Liver (tissue), 9 donors: ENCODE data around the gene R3HDM1. TPM values are rescaled to one million over a fixed set of nuclear protein-coding genes. Genes with fewer than 3 reads are reported as not detected.
A peak's percentile ranks its signal among the peaks of the same experiment; 100 is the strongest.
"Not testable (repeated sequence)": the region's sequence is repeated elsewhere in the genome, so short reads cannot be mapped to it uniquely, and the experiment has no call there.

Experiments
- DNase-seq: peaks from one replicate; pipeline ENCODE4 v3.0.0-alpha.2; 2017; ENCODE audit warnings: low spot score
- H3K27ac ChIP-seq, 2 donors: one replicate each; pipeline ENCODE4 v1.7.0; 2013; ENCODE audit warnings: inconsistent platforms in 2 of 2, low read length in 2 of 2, control low read depth in 1 of 2, low read depth in 1 of 2, mild to moderate bottlenecking in 1 of 2
- H3K27me3 ChIP-seq, 4 donors: one replicate each; pipeline versions ENCODE4 v1.6.1 to v1.7.0; 2013; ENCODE audit warnings: low read length in 3 of 4, inconsistent platforms in 1 of 4, mild to moderate bottlenecking in 1 of 4, moderate library complexity in 1 of 4; ENCODE audit not compliant: control insufficient read depth in 4 of 4, insufficient read depth in 4 of 4
- H3K36me3 ChIP-seq, 4 donors: one replicate each; pipeline versions ENCODE4 v1.6.1 to v1.7.0; 2013; ENCODE audit warnings: low read length in 3 of 4, mild to moderate bottlenecking in 3 of 4, low read depth in 1 of 4, moderate library complexity in 1 of 4; ENCODE audit not compliant: control insufficient read depth in 4 of 4, insufficient read depth in 3 of 4
- H3K4me1 ChIP-seq, 4 donors: one replicate each; pipeline versions ENCODE4 v1.6.1 to v1.7.0; 2013; ENCODE audit warnings: low read length in 3 of 4, mild to moderate bottlenecking in 3 of 4, moderate library complexity in 1 of 4; ENCODE audit not compliant: control insufficient read depth in 4 of 4, insufficient read depth in 4 of 4
- H3K4me3 ChIP-seq, 3 donors: one replicate each; pipeline versions ENCODE4 v1.6.1 to v1.7.0; 2013; ENCODE audit warnings: low read length in 3 of 3, control low read depth in 1 of 3, low read depth in 1 of 3, mild to moderate bottlenecking in 1 of 3
- H3K9ac ChIP-seq, 2 donors: one replicate each; pipeline ENCODE4 v1.7.0; 2013; ENCODE audit warnings: low read length in 2 of 2, mild to moderate bottlenecking in 2 of 2, moderate library complexity in 2 of 2, control low read depth in 1 of 2, low read depth in 1 of 2
- H3K9me3 ChIP-seq, 4 donors: one replicate each; pipeline versions ENCODE4 v1.6.1 to v1.7.0; 2013; ENCODE audit warnings: low read length in 3 of 4; ENCODE audit not compliant: control insufficient read depth in 4 of 4
- ATF3 ChIP-seq: IDR thresholded peaks from 2 replicates; pipeline ENCODE4 v1.6.1; 2016; ENCODE audit warnings: antibody characterized with exemption
- CTCF ChIP-seq: fragments of 150-350 bp; IDR thresholded peaks from 2 replicates; pipeline ENCODE4 v1.5.1; 2017; ENCODE audit warnings: improper control_type of control experiment, low read depth, low read length; ENCODE audit not compliant: missing input control
- FOXA1 ChIP-seq: IDR thresholded peaks from 2 replicates; pipeline ENCODE4 v1.6.1; 2016; ENCODE audit warnings: antibody characterized with exemption
- FOXA2 ChIP-seq: IDR thresholded peaks from 2 replicates; pipeline ENCODE4 v1.6.1; 2016; ENCODE audit warnings: antibody characterized with exemption
- HNF4A ChIP-seq, 2 donors: conservative IDR thresholded peaks; 2 replicates each; pipeline ENCODE4 v1.6.1; 2016; ENCODE audit warnings: antibody characterized with exemption in 2 of 2, mild to moderate bottlenecking in 2 of 2
- HNF4G ChIP-seq: IDR thresholded peaks from 2 replicates; pipeline ENCODE4 v1.6.1; 2016; ENCODE audit warnings: antibody characterized with exemption
- JUND ChIP-seq, 2 donors: IDR thresholded peaks; 2 replicates each; pipeline ENCODE4 v1.6.1; 2016; ENCODE audit warnings: antibody characterized with exemption in 2 of 2
- MAX ChIP-seq: IDR thresholded peaks from 2 replicates; pipeline ENCODE4 v1.6.1; 2016; ENCODE audit warnings: antibody characterized with exemption
- NR2F2 ChIP-seq: IDR thresholded peaks from 2 replicates; pipeline ENCODE4 v1.6.1; 2016; ENCODE audit warnings: antibody characterized with exemption
- RAD21 ChIP-seq, 2 donors: IDR thresholded peaks; 2 replicates each; pipeline ENCODE4 v1.6.1; 2016; ENCODE audit warnings: antibody characterized with exemption in 2 of 2, mild to moderate bottlenecking in 2 of 2
- RXRA ChIP-seq, 2 donors: IDR thresholded peaks; 2 replicates each; pipeline ENCODE4 v1.6.1; 2017 to 2018; ENCODE audit warnings: antibody characterized with exemption in 2 of 2, mild to moderate bottlenecking in 1 of 2
- SP1 ChIP-seq: IDR thresholded peaks from 2 replicates; pipeline ENCODE4 v1.6.1; 2018; ENCODE audit warnings: antibody characterized with exemption, mild to moderate bottlenecking
- TAF1 ChIP-seq: conservative IDR thresholded peaks from 2 replicates; pipeline ENCODE4 v1.6.1; 2016; ENCODE audit warnings: antibody characterized with exemption, mild to moderate bottlenecking
- YY1 ChIP-seq: IDR thresholded peaks from 2 replicates; pipeline ENCODE4 v1.6.1; 2016; ENCODE audit warnings: antibody characterized with exemption, mild to moderate bottlenecking
- ZBTB33 ChIP-seq: IDR thresholded peaks from 2 replicates; pipeline ENCODE4 v1.6.1; 2016; ENCODE audit warnings: antibody characterized with exemption
- WGBS: extraction: QIAGEN DNeasy Blood & Tissue Kit; methylation state at CpG from one replicate; pipeline ENCODE4 v1.1.7; 2013; 5-methylcytosine and 5-hydroxymethylcytosine counted together
- polyA plus RNA-seq, 2 donors: library from polyadenylated mRNA; stranded (reverse) in 1 of 2; unstranded in 1 of 2; fragments of 200-250 nt in 1 of 2; fragments of >200 nt in 1 of 2; fragmentation: Nextera tagmentation in 1 of 2; extraction: Ambion mirVana in 1 of 2; gene quantifications; one replicate each; pipeline versions ENCODE4 v1.2.1 to v1.2.3, GENCODE V29; 2013 to 2015
- total RNA-seq, 2 donors: library from RNA; depleted of rRNA; stranded (reverse); fragments of >200 nt; gene quantifications; one replicate each; pipeline ENCODE4 v1.2.3, GENCODE V29; 2014
- TF ChIP-seq, protein P1 (sequence below): IDR thresholded peaks from 2 replicates; pipeline ENCODE4 v1.6.1; 2016; ENCODE audit warnings: antibody characterized with exemption, mild to moderate bottlenecking
- donor health status: healthy.
- donor health status: healthy.
- donor health status: healthy.
- donor health status: healthy.
- donor health status: healthy.

Gene R3HDM1
- total and polyA plus RNA-seq, 4 donors: 6.0 to 10.0 (median 8.8) TPM

DNA sequence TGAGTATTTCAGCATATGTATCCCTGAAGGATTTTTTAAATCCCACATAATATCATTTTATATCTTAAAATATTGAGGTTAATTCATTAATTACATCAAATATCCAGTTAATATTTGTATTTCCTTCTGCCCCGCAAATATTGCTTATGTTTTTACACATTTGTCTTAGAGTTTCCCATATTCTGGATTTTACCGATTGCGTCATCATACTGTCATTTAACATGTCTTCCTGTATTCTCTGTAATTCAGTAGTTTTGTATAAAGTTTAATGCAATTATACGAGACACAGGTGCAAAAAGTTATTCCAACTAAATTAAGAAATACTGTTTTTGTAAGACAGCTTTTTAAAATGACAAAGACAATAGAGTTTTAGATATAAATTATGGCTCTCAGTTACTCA is 176.9 kb downstream of the R3HDM1 start:
- TF ChIP-seq NR2F2 (no peak), YY1 (no peak), TAF1 (no peak), JUND (IDR thresholded peaks at IDR 0.05) (no peak), RAD21 (IDR thresholded peaks at IDR 0.05) (no peak), FOXA2 (no peak), HNF4A (conservative IDR thresholded peaks at IDR 0.05) (no peak), ZBTB33 (no peak), HNF4G (no peak), MAX (no peak), ATF3 (no peak), RXRA (IDR thresholded peaks at IDR 0.05) (no peak), FOXA1 (no peak), CTCF (no peak)
- TF ChIP-seq, protein P1, sequence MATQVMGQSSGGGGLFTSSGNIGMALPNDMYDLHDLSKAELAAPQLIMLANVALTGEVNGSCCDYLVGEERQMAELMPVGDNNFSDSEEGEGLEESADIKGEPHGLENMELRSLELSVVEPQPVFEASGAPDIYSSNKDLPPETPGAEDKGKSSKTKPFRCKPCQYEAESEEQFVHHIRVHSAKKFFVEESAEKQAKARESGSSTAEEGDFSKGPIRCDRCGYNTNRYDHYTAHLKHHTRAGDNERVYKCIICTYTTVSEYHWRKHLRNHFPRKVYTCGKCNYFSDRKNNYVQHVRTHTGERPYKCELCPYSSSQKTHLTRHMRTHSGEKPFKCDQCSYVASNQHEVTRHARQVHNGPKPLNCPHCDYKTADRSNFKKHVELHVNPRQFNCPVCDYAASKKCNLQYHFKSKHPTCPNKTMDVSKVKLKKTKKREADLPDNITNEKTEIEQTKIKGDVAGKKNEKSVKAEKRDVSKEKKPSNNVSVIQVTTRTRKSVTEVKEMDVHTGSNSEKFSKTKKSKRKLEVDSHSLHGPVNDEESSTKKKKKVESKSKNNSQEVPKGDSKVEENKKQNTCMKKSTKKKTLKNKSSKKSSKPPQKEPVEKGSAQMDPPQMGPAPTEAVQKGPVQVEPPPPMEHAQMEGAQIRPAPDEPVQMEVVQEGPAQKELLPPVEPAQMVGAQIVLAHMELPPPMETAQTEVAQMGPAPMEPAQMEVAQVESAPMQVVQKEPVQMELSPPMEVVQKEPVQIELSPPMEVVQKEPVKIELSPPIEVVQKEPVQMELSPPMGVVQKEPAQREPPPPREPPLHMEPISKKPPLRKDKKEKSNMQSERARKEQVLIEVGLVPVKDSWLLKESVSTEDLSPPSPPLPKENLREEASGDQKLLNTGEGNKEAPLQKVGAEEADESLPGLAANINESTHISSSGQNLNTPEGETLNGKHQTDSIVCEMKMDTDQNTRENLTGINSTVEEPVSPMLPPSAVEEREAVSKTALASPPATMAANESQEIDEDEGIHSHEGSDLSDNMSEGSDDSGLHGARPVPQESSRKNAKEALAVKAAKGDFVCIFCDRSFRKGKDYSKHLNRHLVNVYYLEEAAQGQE: no peak
- Histone ChIP-seq H3K9ac (no peak overlapping the region), H3K27ac (no peak overlapping the region), H3K4me3 (no peak overlapping the region), H3K4me1 (no peaks in the 10 kb centered on the region), H3K36me3 (peaks cover 0 to 2% (median 0%) of the 10 kb centered on the region in 4 donors), H3K27me3 (no peaks in the 10 kb centered on the region), H3K9me3 (no peaks in the 10 kb centered on the region)
- WGBS: 95% methylated on average over 4 of the region's 4 CpGs
- no peak for DNase-seq

DNA sequence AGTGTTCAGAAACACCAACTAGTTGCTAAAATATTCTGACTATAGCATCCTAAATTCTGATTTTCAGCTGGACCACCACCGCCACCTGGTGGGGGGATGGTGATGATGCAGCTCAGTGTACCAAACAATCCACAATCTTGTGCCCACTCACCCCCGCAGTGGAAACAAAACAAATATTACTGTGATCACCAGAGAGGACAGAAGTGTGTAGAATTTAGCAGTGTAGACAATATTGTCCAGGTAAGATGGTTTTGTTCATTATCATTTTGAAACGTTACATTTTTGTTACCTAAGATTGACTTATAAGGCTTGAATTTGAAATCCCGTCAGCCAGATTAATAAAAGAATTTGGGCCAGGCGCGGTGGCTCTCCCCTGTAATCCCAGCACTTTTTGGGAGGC is 178.7 kb downstream of the R3HDM1 start:
- no peaks in the 10 kb centered on the region for H3K9me3 ChIP-seq
- no peak overlapping the region for H3K9ac ChIP-seq
- no peaks in the 10 kb centered on the region for H3K4me1 ChIP-seq
- no peak overlapping the region for H3K4me3 ChIP-seq
- H3K27me3 ChIP-seq: no peaks in the 10 kb centered on the region
- TF ChIP-seq YY1 (no peak), FOXA2 (no peak), RAD21 (IDR thresholded peaks at IDR 0.05) (peak; percentile 94 to 98), CTCF (peak; percentile 94), FOXA1 (no peak), SP1 (no peak)
- H3K27ac ChIP-seq: no peak overlapping the region
- peak; percentile 81 for DNase-seq
- H3K36me3 ChIP-seq: peaks cover 0 to 2% (median 0%) of the 10 kb centered on the region in 4 donors
- 65% methylated on average over 6 of the region's 6 CpGs for WGBS

GRCh38 chr2:135715086-135715485 is 183.8 kb downstream of the R3HDM1 start:
- H3K9me3 ChIP-seq, DNase-seq, H3K27ac ChIP-seq, H3K27me3 ChIP-seq, H3K4me1 ChIP-seq, H3K4me3 ChIP-seq, H3K9ac ChIP-seq: not testable (repeated sequence)
- WGBS: 97% methylated on average over 9 of the region's 9 CpGs
- peaks cover under 1 to 13% (median 7%) of the 10 kb centered on the region in 4 donors for H3K36me3 ChIP-seq
